Fibroblast of the aortic adventitia (primary cell): ENCODE data around the gene SMIM28. TPM values are rescaled to one million over a fixed set of nuclear protein-coding genes. Genes with fewer than 3 reads are reported as not detected.

Experiments
- DNase-seq: peaks from one replicate; pipeline ENCODE4 v3.0.0-alpha.2; 2010; ENCODE audit warnings: low read depth
- H3K4me3 ChIP-seq: 2 replicates; pipeline ENCODE4 v1.5.1; 2011; ENCODE audit warnings: low read depth, mild to moderate bottlenecking, control low read depth, low read length, moderate library complexity
- CTCF ChIP-seq: IDR thresholded peaks from 2 replicates; pipeline ENCODE4 v1.5.1; 2011; ENCODE audit warnings: mild to moderate bottlenecking, low read length, control low read depth, inconsistent platforms; ENCODE audit not compliant: insufficient read depth
- total RNA-seq: library from RNA; depleted of rRNA; stranded (reverse); fragments of >200 nt; gene quantifications from 2 replicates; pipeline ENCODE4 v1.2.3, GENCODE V29; 2012; ENCODE audit warnings: low replicate concordance

Gene SMIM28
- total RNA-seq, 1 donor = not detected

GRCh38 chr6:138393871-138394783 lies 16.4 kb downstream of the SMIM28 start:
- no peak overlapping the region for H3K4me3 ChIP-seq
- peak; percentile 89 for DNase-seq
- TF ChIP-seq CTCF = no peak

- no peak overlapping the region for H3K4me3 ChIP-seq
- DNase-seq = no peak
- no peak for TF ChIP-seq CTCF
Measured at GRCh38 chr6:138396709-138397108, 19.0 kb downstream of the SMIM28 start.

GRCh38 chr6:138397128-138398122 lies 19.7 kb downstream of the SMIM28 start:
- H3K4me3 ChIP-seq = no peak overlapping the region
- DNase-seq = no peak
- no peak for TF ChIP-seq CTCF

GRCh38 chr6:138400326-138400725 lies 22.6 kb downstream of the SMIM28 start:
- no peak for DNase-seq
- no peak overlapping the region for H3K4me3 ChIP-seq
- TF ChIP-seq CTCF = no peak

GRCh38 chr6:138401960-138402837 lies 24.5 kb downstream of the SMIM28 start:
- no peak for TF ChIP-seq CTCF
- H3K4me3 ChIP-seq = no peak overlapping the region
- no peak for DNase-seq

- no peak for TF ChIP-seq CTCF
- H3K4me3 ChIP-seq = no peak overlapping the region
- no peak for DNase-seq
Measured at GRCh38 chr6:138402838-138403187, 25.1 kb downstream of the SMIM28 start.
